HuH-7.5 (cell line): ENCODE data around the gene ZBED1.
A peak's percentile ranks its signal among the peaks of the same experiment; 100 is the strongest.
"Not testable (repeated sequence)": the region's sequence is repeated elsewhere in the genome, so short reads cannot be mapped to it uniquely, and the experiment has no call there.

Source experiments
- DNase-seq: peaks from one replicate; pipeline ENCODE4 v3.0.0; 2011; ENCODE audit warnings: low spot score

Gene ZBED1

GRCh38 chrX:2497961-2498780 is 2.6 kb downstream of the ZBED1 start:
- peak; percentile 66 for DNase-seq

- no peak for DNase-seq
Observed at GRCh38 chrX:2495595-2495994, 5.2 kb downstream of the ZBED1 start.

DNA sequence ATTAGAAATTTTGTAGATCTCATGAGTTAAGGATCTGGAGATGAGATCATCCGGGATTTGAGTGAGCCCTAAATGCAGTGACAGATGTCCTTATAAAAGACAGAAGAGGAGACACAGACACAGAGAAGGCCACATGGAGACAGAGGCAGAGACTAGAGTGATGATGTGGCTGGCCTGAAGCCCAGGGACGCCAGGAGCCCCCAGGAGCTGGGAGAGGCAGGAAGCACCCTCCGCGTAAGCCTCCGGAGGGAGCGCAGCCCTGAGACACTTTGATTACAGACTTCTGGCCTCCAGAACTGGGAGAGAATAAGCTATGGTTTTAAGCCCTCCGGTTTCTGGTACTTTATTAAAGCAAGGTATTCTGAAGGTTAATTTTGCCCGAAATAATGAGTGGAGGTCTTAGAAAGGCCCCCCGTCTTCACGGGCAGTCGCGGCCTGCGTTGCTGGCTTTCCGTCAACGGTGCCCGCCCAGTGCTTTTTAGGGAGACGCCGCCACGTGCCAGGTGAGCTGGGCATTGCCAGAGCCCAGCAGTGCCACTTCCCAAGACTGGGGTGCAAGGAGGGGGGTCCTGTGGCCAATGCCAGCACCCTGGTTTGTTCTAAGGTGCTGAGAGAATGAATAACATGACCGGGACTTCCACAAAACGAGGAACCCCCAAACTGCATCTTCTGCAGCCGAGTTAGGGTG is 8.1 kb downstream of the ZBED1 start:
- DNase-seq: no peak

DNA sequence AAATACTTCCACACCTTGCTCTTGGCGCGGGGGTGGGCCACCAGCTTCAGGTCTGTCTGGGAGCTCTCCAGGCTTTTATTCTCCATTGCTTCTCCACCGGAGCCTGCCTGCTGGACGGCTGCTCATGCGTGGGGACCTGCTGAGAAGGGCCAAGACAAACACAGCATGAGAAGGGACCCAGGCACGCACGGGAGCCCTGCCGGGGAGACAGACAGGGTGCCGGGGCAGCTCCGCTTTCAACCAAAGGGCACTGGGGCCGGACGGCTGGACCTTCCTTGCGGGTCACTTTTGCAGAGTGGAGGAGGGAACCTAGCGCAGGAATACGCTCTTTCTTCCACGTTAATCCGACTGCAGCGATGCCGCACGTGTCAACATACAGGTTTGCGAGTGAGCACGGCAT is 10.1 kb downstream of the ZBED1 start:
- DNase-seq: no peak

GRCh38 chrX:2489446-2490445 is 11.0 kb downstream of the ZBED1 start:
- no peak for DNase-seq

GRCh38 chrX:2488621-2489285 is 12.0 kb downstream of the ZBED1 start:
- no peak for DNase-seq

GRCh38 chrX:2487366-2487765 is 13.4 kb downstream of the ZBED1 start:
- no peak for DNase-seq

DNA sequence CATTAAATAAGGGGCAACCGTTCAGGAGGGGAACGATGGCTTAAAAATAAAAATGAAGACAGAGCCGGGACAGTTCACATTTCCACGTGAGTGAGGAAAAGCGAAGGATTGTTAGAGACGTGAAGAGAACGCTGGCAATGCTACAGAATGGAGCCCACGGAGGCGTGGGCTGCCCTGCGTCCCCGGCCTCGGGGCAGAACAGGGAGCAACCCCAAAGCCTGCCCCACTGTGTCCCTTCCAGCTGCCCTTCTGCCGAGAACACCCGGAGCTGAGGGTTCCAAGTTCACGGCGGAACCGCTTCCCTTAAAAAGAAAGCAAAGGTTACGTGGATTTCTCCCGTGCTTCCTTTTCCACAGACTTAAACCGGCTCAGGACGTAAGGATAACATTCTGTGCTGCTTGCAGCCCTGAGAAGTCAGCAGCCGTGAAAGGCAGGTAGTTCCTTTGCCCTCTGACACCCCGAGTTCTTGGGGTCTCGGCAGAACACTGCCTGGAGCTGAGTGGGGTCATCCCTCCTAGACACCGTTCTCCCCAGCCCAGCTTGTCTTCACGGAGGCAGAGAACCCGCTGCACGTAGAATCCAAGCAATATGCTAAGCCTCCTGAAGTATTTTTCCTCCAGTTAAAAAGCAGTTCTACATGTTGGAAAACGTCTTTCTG is 14.2 kb downstream of the ZBED1 start:
- no peak for DNase-seq

GRCh38 chrX:2485789-2486345 is 14.9 kb downstream of the ZBED1 start:
- no peak for DNase-seq

DNA sequence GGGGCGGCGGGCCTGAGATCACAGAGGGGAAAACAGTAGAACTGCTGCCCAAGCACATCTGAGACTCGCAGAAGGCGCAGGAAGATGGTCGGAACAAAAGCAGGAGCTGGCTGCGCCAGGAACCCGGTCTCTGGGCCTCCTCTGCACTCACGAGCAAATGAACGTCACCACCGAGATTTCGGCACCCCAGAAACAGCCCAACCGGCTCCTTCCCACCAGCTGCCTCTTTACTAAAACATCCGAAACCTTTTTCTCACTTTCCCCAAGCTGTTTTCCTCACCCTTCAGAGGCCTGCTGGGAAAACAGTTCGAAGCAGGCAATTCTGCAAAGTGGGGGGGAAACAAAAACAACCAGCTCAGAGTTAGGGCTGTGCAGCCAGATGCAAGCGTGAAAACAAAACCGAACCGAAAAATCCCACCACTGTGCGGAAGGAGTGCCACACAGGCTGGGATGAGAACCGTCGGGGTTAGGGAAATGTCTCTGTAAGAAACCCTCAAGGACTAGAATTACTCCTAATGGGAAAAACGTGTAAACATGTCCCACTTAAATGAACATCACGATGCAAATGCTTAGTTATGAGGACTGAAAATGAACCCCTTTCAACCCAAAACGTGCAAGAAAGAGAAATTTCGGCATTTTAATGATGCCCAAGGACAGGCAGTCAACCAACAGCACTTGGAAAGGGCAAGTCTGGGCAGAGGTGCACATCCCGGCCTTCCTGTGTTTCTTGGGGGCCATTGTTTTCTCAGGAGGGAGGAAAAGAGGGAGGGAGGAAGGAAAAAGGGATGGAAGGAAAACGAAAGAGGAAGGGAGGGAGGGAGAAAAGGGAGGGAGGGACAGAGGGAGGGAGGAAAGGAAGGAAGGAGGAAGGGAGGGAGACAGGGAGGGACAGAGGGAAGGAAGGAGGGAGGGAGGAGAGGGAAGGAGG is 15.8 kb downstream of the ZBED1 start:
- DNase-seq: no peak

DNA sequence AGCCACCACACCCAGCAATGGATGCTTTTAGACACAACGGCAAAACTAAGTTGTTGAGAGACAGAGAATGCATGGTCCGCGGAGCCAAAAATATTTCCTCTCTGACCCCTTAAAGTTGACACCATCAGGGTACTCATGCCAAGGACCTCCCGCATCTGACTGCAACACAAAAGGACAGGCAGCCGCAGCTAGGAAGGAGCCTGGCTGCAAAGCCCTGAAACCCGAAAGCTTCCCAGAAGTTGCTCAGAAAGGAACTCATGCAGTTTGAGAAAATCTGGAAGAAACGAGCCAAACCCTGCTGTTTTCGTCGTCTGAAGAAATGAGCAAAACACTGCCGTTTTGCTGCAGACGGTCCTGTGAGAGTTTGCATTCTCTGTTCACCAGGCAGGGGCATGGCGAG is 16.5 kb downstream of the ZBED1 start:
- DNase-seq: no peak

DNA sequence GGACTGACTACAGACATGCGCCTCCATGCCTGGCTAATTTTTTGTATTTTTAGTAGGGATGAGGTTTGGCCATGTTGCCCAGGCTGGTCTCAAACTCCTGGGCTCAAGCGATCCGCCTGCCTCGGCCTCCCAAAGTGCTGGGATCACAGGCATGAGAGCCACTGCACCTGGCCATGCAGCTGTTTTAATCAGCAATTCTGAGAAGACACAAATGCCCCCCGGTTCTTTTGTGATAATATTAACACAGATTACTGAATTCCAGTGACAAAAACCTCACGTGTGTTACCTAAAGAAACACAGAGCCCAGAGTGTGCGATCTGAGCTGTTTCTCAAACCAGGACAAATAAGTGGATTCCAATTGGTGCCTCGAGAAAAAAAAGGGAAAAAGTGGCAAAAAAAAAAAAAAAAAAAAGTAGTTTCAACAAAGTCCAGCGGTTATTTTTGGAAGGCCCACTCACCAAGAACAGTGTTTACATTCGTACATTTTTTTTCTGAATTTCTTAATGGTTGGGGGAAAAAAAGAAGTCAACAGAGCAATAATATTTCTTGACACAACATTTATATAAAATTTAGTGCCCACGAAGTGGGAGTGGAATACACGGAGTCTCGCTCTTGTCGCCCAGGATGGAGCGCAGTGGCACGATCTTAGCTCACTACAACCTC is 17.2 kb downstream of the ZBED1 start:
- no peak for DNase-seq

DNA sequence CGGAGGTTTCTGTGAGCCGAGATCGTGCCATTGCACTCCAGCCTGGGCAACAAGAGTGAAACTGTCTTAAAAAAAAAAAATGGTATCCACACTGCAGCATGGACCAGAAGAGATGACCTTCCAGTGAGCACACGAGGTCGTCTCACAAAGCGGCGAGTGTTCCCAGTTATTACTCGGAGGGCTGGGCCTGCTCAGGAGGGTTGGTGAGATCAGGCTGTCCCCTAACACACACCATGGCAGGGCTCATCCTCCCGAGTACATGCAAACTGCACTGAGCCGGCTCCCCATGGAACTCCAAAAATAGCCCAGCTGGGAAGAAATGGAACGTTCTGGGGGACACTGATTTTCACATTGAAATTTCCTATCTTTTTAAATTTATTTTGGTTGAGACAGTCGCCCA is 19.2 kb downstream of the ZBED1 start:
- not testable (repeated sequence) for DNase-seq

- DNase-seq: not testable (repeated sequence)
Observed at GRCh38 chrX:2479982-2480381, 20.8 kb downstream of the ZBED1 start.

DNA sequence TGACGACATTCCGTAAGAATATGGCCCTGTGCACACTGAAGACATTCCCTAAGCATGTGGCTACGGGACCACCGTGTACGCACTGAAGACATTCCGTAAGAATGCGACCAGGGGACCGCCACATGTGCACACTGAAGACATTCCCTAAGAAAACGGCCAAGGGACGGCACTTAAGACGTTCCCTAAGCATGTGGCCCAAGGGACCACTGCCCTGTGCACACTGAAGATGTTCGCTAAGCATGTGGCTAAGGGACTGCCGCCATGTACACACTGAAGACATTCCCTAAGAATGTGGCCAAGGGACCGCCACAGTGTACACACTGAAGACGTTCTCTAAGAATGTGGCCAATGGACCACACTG is 21.4 kb downstream of the ZBED1 start:
- DNase-seq: no peak

DNA sequence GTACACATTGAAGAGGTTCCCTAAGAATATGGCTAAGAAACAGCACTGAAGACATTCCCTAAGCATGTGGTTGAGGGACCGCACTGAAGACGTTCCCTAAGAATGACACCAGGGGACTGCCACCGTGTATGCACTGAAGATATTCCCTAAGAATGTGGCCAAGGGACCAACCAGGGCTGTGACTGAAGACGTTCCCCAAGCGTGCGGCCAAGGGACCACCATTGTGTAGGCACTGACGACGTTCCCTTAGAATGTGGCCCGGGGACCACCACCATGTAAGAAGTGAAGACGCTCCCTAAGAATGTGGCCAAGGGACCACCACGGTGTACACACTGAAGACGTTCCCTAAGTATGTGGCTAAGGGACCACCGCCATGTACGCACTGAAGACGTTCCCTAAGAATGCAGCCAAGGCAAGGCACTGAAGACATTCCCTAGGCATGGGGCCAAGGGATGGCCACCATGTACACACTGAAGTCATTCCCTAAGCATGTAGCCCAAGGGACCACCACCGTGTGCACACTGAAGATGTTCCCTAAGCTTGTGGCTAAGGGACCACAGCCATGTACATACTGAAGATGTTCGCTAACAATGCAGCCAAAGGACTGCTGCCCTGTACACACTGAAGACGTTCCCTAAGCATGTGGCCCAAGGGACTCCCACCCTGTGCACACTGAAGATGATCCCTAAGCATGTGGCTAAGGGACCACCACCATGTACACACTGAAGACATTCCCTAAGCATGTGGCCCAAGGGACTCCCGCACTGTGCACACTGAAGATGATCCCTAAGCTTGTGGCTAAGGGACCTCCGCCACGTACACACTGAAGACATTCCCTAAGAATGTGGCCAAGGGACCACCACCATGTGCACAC is 22.0 kb downstream of the ZBED1 start:
- DNase-seq: no peak

- not testable (repeated sequence) for DNase-seq
Observed at GRCh38 chrX:2477313-2477712, 23.5 kb downstream of the ZBED1 start.

DNA sequence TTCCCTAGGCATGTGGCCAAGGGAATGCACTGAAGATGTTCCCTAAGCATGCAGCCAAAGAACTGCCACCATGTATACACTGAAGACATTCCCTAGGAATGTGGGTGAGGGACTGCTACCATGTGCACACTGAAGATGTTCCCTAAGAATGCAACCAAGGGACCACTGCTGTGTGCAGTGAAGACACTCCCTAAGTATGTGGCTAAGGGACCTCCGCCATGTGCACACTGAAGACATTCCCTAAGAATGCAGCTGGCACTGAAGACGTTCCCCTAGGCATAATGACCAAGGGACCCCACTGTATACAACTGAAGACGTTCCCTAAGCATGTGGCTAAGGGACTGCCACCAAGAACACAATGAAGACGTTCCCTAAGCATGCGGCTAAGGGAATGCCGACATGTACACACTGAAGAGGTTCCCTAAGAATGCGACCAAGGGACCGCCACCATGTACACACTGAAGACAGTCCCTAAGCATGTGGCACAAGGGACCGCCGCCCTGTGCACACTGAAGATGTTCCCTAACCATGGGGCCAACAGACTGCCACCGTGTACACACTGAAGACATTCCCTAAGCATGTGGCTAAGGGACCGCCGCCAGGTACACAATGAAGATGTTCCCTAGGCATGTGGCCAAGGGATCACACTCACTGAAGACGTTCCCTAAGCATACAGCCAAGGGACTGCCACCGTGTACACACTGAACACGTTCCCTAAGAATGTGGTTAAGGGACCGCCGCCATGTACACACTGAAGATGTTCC is 25.6 kb downstream of the ZBED1 start:
- no peak for DNase-seq
